GM18909 (cell line): ENCODE results near the gene MEGF6.
"Not testable (repeated sequence)": the region's sequence is repeated elsewhere in the genome, so short reads cannot be mapped to it uniquely, and the experiment has no call there.

Experiments
- ATAC-seq: cut with Tn5 transposase; IDR thresholded peaks from one replicate; pipeline ENCODE4 v1.9.1; 2021; ENCODE audit warnings: mild to moderate bottlenecking; ENCODE audit not compliant: unreplicated experiment, poor library complexity

The MEGF6 gene

DNA sequence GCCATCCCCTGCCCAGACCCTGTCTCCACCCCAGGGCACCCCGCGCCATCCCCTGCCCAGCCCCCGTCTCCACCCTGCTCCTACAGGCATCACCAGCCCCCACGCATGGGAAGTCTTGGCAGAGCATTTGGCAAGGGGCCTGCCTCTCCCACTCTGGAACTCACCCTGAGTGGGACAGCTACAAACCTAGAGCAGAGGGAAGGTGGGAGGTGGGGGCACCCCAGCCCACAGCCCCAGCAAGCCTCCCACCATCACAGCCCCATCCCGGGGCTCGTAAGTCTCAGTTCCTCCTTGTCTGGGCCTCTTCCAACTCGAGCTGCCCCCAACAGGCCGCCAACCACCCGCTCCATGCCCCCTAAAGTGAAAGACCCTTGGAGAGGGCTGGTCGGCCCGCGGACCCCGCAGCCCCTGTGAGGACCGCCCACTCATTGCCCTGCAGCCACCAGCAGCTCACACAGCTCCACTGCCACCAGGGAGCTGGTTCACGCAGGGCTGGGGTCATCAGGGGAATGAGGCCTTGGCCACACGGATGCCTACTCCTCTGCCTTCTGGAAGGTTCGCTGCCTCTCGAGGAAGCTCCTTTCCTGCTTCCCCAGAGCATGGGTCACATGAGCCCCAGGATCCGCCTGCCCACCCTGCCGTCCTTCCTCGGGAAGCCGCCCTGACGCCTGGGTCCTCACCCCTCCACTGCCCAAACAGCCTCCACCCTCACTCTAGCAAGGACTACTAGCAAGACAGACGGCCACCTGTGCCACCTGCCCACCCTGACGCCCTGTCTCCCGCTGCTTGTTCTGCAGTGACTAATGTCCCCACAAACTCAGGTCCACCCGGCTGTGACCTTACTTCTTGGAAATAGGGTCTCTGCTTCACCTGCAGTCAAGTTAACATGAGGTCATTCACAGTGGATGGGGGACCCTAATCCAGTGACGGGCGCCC, 14.4 kb downstream of the MEGF6 start:
- no peak for ATAC-seq

DNA sequence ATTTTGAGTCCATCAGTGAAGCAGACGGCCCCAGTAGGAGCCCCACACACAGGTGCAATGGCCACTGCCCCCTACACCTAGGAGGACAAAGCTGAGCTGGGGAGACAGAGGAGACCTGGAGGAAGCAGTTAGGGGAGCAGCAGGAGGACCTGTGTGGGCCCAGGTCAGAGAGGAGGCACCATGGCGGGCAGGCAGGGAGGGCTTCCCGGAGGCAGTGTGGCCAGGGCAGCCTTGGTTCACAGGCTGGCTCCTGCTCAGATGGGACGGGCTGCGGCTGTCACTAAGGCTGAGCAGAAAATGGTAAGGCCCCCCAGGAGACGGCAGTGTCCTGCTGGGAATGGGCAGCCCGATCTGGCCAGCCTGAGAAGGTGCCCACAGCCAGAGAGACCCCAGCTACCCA, 15.4 kb downstream of the MEGF6 start:
- no peak for ATAC-seq

GRCh38 chr1:3594706-3595377, 16.5 kb downstream of the MEGF6 start:
- ATAC-seq: no peak

DNA sequence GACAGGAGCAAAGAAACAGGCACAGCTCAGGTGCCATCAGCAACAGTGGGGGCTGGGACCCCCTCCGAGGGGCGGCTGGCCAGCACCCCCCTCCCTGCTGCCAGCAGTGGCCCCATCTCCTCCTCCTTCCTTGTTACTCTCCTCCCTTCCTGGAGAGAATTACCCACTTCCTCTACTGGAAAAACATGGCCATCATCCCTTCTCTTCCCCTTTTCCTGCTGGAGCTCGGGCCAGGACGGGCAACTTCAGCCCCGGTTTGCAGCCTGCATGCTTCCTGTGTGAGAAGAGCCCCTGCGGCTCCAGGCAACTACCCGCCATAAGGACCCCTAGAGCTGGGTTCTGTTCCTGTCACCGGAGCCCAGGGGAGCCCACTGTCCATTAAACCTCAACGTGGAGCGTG, 17.6 kb downstream of the MEGF6 start:
- ATAC-seq: no peak

DNA sequence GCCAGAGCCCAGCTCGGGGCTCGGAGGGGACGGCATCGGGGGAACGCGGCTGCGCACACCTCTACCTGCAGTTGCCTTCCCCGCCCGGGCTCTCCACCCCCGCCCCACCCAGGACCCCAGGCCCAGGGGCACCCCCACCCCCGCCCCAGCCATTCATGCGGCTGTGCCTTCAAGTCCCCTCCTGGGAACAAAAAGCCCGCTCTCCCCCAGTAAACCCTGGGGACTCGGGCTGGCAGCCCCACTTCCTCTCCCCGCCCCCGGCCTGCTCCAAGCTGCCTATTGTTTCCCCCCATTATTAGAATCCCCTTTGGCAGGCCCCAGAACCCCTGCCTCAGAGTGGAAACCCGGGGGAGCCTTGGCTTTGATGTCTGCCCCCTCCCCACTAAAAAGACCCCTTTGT, 18.0 kb downstream of the MEGF6 start:
- no peak for ATAC-seq

- ATAC-seq: no peak
These were observed 20.1 kb downstream of the MEGF6 start for GRCh38 chr1:3590951-3591865.

DNA sequence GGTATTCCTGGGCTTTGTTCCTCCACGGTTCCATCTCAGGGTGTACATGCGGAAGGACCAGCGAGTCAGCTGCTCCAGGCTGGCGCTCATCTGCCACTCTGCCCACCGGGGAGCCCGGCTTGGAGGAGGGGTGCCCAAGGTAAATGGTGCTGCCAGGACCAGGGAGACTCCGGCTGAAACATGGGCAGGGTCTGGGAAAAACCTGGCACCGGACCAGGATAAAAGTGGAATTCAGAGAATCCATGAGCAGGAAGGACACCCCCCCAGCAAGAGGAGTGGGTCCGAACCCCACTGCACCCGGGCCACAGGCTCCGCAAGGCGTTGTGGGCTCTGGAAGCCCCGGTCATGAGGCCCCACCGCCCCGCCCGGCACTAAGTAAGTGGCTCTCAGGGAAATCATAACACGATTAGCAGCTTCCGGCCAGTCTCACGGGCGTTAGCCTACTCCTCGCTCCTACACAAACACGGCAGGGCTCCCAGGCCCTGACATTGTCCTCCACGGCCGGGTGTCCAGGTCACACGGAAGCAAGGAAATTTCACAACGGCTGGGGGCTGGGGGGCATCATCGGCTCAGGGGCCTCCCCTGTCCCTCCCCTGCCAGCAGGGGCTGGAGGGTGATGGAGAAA, 21.1 kb downstream of the MEGF6 start:
- ATAC-seq: no peak

GRCh38 chr1:3588395-3588794, 22.9 kb downstream of the MEGF6 start:
- ATAC-seq: no peak

DNA sequence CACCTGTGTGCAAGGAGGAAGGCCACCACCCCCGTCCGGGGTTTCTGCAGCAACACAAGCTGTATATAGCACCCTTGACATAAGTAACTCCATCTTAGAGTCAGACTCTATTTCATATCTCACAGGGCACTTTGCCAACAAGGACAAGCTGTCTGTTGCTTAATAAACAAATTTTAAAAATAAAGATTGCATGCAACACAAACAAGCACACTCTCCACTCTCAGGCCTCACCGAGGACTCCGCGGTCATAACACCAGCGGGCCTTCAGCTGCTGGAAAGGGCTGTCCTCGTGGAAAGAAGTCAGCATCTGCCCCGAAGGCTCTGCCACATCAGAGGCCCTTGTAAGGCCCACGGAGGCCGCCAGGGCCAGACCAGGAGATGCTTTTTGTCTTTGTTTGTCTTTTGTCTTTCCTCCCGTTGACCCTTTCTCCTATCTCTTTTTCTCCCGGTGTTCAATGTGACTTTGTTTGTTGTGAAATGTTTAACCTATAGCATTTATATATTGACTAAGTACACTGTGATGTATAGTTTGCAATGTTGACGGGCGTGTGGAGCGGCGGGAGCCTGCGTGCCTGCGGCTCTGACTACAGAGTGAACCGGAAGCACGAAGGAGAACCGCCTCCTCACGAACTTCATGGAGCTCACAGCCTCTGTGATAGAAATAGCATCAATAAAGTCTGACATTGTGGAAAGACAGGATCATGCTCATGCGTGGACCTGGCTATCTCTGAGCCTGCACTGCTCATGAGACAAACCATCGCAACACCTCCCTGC, 24.1 kb downstream of the MEGF6 start:
- ATAC-seq: no peak

GRCh38 chr1:3585940-3586568, 25.3 kb downstream of the MEGF6 start:
- no peak for ATAC-seq

DNA sequence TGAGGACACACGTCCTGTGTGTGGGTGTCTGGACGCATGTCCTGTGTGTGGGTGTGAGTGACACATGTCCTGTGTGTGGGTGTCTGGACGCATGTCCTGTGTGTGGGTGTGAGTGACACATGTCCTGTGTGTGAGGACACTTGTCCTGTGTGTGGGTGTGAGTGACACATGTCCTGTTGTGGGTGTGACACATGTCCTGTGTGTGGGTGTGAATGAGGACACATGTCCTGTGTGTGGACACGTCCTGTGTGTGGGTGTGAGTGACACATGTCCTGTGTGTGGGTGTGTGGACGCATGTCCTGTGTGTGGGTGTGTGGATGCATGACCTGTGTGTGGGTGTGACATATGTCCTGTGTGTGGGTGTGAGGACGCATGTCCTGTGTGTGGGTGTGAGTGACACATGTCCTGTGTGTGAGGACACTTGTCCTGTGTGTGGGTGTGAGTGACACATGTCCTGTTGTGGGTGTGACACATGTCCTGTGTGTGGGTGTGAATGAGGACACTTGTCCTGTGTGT, 25.9 kb downstream of the MEGF6 start:
- not testable (repeated sequence) for ATAC-seq

DNA sequence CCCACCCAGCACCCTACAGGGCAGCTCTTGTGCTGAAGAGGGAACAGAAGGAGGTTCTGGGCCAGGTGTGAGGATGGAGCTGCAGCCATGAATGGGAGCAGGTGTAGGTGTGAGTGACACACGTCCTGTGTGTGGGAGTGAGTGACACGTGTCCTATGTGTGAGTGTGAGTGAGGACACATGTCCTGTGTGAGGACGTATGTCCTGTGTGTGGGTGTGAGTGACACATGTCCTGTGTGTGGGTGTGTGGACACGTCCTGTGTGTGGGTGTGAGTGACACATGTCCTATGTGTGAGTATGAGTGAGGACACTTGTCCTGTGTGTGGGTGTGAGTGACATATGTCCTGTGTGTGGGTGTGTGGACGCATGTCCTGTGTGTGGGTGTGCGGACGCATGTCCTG, 26.4 kb downstream of the MEGF6 start:
- ATAC-seq: no peak

DNA sequence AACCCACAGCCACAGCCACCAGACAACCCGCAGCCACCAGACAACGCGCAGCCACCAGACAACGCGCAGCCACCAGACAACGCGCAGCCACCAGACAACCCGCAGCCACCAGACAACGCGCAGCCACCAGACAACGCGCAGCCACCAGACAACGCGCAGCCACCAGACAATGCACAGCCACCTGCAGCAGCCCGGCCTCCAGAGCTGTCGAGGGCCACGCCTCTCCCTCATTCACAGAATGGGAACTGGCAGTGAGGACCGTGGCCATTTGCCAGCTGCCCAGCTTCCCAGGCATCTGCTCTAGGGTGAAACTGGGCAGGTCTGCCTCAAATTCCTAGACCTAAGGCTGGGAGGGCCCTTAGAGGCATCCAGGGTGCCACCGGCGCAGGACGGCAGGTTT, 27.6 kb downstream of the MEGF6 start:
- ATAC-seq: not testable (repeated sequence)

- no peak for ATAC-seq
These were observed 29.8 kb downstream of the MEGF6 start for GRCh38 chr1:3581296-3582036.

- ATAC-seq: no peak
These were observed 31.1 kb downstream of the MEGF6 start for GRCh38 chr1:3580231-3580630.

DNA sequence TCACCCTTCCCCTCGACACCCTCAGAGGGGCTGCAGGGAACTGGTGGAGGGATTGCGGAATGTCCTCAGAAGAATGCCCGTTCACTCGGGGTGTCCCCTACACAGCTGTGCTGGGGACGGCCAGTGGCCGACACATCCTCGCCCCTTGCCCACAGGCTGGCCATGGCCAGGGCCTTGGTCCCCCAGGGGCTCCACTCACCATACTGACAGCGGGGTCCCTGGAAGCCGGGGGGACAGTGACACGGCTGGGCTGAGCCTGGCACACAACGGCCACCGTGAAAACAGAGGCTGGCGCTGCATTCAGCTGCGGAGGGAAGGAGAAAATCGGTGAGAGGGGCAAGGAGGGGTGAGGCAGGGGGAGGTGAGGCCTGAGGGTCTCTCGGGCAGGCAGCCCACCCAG, 31.7 kb downstream of the MEGF6 start:
- no peak for ATAC-seq

DNA sequence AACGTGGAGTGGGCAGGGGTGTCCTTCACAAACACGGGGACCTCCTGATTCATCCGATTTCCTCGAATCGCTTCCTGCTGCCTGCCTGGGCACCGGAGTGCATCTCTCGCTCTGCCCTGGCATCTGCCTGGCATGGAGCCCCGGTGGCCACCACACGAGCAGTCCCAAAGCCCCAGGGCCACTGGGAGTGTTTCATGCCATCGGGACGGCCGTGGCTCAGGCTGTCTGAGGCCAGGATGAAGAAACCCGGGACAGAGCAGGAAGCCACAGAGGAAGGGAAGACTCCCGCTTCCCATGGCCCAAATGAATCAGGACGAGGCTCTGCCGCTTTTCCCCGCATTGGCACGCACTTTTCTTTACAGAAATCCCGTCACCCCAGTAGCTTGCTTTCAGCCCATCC, 32.4 kb downstream of the MEGF6 start:
- no peak for ATAC-seq

GRCh38 chr1:3578433-3578805, 32.9 kb downstream of the MEGF6 start:
- ATAC-seq: no peak
